GM06990 (cell line): ENCODE measurements around the gene MDM2.

Source experiments
- DNase-seq: peaks from one replicate; pipeline ENCODE4 v3.0.0-alpha.2; 2011; ENCODE audit not compliant: insufficient read length; ENCODE audit errors: extremely low read depth
- H3K27me3 ChIP-seq: replicated peaks from 2 replicates; pipeline ENCODE4 v1.6.0; 2011; ENCODE audit warnings: low read length; ENCODE audit not compliant: control insufficient read depth, insufficient read depth
- H3K36me3 ChIP-seq: 2 replicates; pipeline ENCODE4 v1.5.1; 2011; ENCODE audit warnings: low read length; ENCODE audit not compliant: control insufficient read depth, insufficient read depth
- H3K4me3 ChIP-seq: replicated peaks from 2 replicates; pipeline ENCODE4 v1.5.1; 2011; ENCODE audit warnings: low read depth, mild to moderate bottlenecking, control low read depth, low read length
- CTCF ChIP-seq: IDR thresholded peaks from 2 replicates; pipeline ENCODE4 v1.5.1; 2011; ENCODE audit warnings: low read length, control low read depth, mild to moderate bottlenecking, inconsistent platforms; ENCODE audit not compliant: insufficient read depth, poor library complexity, severe bottlenecking

Gene MDM2

DNA sequence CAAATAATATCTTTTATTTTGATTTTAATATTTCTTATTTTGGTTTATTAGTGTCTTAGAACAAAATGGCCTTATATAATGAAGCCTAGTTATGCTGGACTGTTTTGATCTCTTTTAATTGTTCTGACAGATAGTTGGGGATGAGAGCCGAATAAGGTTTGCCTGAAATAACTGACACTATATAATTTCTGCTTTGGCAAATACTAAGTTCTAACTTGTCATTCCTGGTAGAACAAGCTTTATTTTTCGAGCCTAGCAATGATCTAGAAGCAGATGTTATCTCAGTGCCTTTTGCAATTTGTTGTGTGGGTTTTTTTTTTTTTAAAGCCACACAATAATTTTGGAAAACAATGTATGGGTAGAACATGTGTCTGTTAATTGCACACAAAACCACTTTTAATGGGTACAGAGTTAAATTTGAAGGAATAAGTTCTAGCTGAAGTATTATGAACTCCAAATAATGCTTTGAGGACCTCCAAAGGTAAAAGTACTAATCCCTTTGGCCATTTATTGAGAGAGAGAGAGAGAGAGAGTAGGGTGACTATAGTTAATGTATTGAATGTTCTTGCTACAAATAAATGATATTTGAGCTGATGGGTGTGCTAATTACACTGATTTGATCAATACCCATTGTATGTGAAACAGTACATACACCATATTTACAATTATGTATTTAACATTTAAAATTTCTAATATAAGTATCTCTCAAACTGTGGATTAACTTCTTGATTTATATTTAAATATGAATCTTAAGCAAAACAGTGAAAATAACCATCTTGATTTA, 35.0 kb downstream of the MDM2 start:
- H3K36me3 ChIP-seq, result peaks cover 19% of the 10 kb centered on the region
- TF ChIP-seq CTCF, result no peak
- no peaks in the 10 kb centered on the region for H3K27me3 ChIP-seq
- no peak for DNase-seq
- H3K4me3 ChIP-seq, result no peak overlapping the region

GRCh38 chr12:68844318-68844745, 36.4 kb downstream of the MDM2 start:
- peaks cover 11% of the 10 kb centered on the region for H3K36me3 ChIP-seq
- no peak overlapping the region for H3K4me3 ChIP-seq
- H3K27me3 ChIP-seq, result no peaks in the 10 kb centered on the region
- DNase-seq, result no peak
- no peak for TF ChIP-seq CTCF

DNA sequence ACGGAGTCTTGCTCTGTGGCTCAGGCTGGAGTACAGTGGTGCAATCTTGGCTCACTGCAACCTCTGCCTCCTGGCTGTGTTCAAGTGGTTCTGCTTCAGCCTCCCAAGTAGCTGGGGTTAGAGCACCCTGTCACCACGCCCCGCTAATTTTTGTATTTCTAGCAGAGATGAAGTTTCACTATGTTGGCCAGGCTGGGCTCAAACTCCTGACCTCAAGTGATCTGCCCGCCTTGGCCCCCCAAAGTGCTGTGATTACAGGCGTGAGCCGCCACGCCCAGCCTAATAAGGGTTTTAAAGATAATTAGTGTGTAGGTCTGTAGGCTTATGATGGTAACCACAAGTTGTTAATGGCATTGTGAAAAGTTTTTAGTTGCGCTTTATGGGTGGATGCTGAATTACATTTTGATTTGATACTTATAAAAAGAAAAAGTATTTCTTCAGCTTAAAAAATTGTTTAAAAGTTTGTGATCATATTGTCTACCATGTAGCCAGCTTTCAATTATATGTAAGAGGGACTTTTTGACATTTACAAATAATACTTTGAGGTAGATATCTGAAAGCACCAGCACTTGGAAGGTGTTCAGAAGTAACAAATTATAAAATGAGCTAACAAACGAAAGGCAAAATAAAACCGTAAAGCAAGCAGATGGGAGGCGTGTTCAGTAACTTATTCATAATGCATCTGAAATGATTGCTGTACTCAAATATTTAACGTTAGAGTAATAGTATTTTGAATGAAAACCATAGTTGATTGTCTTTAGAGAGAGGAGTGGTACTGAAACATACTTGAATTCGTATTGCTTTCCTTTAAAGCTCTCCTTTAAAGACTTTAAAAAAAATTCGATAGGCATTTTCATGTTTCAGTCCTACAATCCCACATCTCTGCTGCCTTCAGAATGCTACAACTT, 37.1 kb downstream of the MDM2 start:
- TF ChIP-seq CTCF, result no peak
- Histone ChIP-seq H3K27me3 (no peaks in the 10 kb centered on the region), H3K4me3 (no peak overlapping the region), H3K36me3 (peaks cover 9% of the 10 kb centered on the region)
- no peak for DNase-seq

GRCh38 chr12:68846811-68847210, 38.8 kb downstream of the MDM2 start:
- Histone ChIP-seq H3K4me3 (no peak overlapping the region), H3K27me3 (no peaks in the 10 kb centered on the region), H3K36me3 (peaks cover 7% of the 10 kb centered on the region)
- no peak for DNase-seq
- no peak for TF ChIP-seq CTCF

- no peak for DNase-seq
- H3K27me3 ChIP-seq, result 0 out of 2 replicates have a peak, but pooled peaks cover 2% of the 10 kb centered on the region
Measured at GRCh38 chr12:68850390-68850789, 42.4 kb downstream of the MDM2 start.

More at GRCh38 chr12:68850390-68850789, 42.4 kb downstream of the MDM2 start:
- no peak overlapping the region for H3K4me3 ChIP-seq
- TF ChIP-seq CTCF, result no peak
- no peaks in the 10 kb centered on the region for H3K36me3 ChIP-seq
